ENCODE measurements around the gene ADGRA1.
"Not testable (repeated sequence)": the region's sequence is repeated elsewhere in the genome, so short reads cannot be mapped to it uniquely, and the experiment has no call there.

The ADGRA1 gene

DNA sequence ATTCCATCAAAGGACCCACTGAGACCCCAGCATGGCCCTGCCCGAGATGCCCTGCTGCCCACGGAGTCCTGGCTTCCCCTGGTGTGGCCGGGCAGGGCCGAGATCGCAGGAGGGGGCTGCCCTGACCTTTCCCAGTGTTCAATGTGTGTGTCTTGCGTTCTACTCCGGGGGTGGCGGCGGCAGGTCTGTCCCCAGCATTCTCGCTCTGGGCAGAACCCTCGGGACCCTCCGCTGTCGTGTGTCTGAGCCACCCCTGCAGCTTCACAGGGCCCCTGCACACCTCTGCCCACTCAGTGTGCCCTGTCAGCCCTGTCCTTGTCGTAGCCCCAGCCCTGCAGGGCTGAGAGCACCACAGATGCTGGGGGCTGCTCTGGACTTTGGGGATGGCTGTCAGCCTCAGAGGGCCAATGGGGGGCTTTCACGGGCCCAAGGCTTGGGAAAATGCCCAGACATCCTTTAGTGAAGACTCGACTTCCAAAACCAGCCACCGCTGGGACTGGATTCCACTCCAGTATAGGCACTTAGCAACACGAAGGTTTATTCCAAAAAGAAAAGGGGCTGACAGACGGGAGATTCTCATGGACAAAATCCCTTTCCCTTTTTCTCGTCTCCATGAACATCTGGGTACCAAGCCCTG is 42.3 kb downstream of the ADGRA1 start:
- no peaks in the 10 kb centered on the region for H3K4me1 ChIP-seq (ENCODE audit: control insufficient read depth, insufficient read depth, low read length, unreplicated experiment)
- no peak overlapping the region for H3K4me3 ChIP-seq (ENCODE audit: low read depth, low read length)
- no peaks in the 10 kb centered on the region for H3K36me3 ChIP-seq (ENCODE audit: insufficient read depth, low read length)
- no peaks in the 10 kb centered on the region for H3K79me2 ChIP-seq (ENCODE audit: control insufficient read depth, insufficient read depth, low read length, unreplicated experiment)
- no peak overlapping the region for H3K27ac ChIP-seq (ENCODE audit: low read depth, low read length)
- H2AFZ ChIP-seq (ENCODE audit: low read length, unreplicated experiment): no peak overlapping the region
- no peaks in the 10 kb centered on the region for H3K27me3 ChIP-seq (ENCODE audit: insufficient read depth, low read length)

DNA sequence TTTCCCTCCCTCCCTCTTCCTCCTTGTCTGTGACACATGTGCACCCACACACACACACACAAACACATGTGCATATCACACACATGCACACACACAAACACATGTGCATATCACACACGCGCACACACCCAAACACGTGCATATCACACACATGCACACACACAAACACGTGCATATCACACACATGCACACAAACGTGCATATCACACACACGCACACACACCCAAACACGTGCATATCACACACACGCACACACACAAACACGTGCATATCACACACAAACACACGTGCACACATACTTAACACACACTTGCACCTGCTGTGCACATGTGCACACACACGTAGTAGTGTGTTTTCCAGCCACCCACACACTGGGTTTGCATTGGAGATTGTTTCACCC is 42.9 kb downstream of the ADGRA1 start:
- no peak overlapping the region for H3K4me3 ChIP-seq (ENCODE audit: low read depth, low read length)
- no peaks in the 10 kb centered on the region for H3K79me2 ChIP-seq (ENCODE audit: control insufficient read depth, insufficient read depth, low read length, unreplicated experiment)
- H2AFZ ChIP-seq (ENCODE audit: low read length, unreplicated experiment): no peak overlapping the region
- no peaks in the 10 kb centered on the region for H3K4me1 ChIP-seq (ENCODE audit: control insufficient read depth, insufficient read depth, low read length, unreplicated experiment)
- H3K27ac ChIP-seq (ENCODE audit: low read depth, low read length): no peak overlapping the region
- no peaks in the 10 kb centered on the region for H3K36me3 ChIP-seq (ENCODE audit: insufficient read depth, low read length)
- no peaks in the 10 kb centered on the region for H3K27me3 ChIP-seq (ENCODE audit: insufficient read depth, low read length)

DNA sequence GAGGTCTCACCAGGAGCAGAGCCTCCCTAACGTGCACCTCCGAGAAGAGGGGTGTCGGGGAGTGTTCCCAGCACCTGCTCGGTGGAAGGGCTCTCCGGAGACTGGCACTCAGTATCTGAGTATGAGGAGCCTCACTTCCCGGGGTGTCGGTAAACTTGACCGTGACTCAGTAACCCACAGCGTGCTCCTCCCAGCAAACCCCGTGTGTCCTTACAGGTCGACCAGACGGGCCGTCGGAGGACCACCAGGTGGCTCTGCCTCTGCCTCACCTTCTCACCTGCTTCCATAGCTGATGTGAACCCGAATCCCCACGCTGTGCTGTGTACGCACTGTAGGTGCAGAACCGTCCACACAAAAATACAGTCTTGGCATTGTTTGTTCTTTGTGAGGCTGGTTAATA is 43.3 kb downstream of the ADGRA1 start:
- H3K27me3 ChIP-seq (ENCODE audit: insufficient read depth, low read length): no peaks in the 10 kb centered on the region
- no peak overlapping the region for H3K27ac ChIP-seq (ENCODE audit: low read depth, low read length)
- H3K36me3 ChIP-seq (ENCODE audit: insufficient read depth, low read length): no peaks in the 10 kb centered on the region
- H2AFZ ChIP-seq (ENCODE audit: low read length, unreplicated experiment): no peak overlapping the region
- no peaks in the 10 kb centered on the region for H3K4me1 ChIP-seq (ENCODE audit: control insufficient read depth, insufficient read depth, low read length, unreplicated experiment)
- no peaks in the 10 kb centered on the region for H3K79me2 ChIP-seq (ENCODE audit: control insufficient read depth, insufficient read depth, low read length, unreplicated experiment)
- H3K4me3 ChIP-seq (ENCODE audit: low read depth, low read length): no peak overlapping the region

DNA sequence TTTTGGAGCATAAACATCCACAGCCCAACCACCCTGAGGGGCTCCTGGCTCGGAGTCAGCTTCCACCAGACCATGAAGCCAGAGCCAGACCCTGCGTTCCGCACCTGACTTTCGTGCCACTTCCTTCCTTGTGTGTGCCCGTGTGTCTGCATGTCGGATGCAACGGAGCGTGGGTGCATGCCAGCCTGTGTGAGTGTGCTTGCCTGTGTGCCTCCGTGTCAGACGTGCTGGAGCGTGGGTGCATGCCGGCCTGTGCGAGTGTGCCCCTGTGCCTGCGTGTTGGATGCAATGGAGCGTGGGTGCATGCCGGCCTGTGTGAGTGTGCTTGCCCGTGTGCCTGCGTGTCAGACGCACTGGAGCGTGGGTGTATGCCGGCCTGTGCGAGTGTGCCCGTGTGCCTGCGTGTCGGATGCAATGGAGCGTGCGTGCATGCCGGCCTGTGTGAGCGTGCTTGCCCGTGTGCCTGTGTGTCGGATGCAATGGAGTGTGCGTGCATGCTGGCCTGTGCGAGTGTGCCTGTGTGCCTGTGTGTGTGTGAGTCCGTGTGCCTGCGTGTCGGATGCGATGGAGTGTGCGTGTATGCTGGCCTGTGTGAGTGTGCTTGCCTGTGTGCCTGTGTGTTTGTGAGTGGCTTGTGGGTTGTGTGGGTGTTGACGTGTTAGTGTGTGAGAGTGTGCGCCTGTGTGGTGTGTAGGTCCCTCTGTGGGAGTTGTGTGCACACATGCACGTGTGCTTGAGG is 44.2 kb downstream of the ADGRA1 start:
- Histone ChIP-seq H3K4me1 (ENCODE audit: control insufficient read depth, insufficient read depth, low read length, unreplicated experiment) (no peaks in the 10 kb centered on the region), H3K4me3 (ENCODE audit: low read depth, low read length) (no peak overlapping the region), H3K79me2 (ENCODE audit: control insufficient read depth, insufficient read depth, low read length, unreplicated experiment) (no peaks in the 10 kb centered on the region), H3K27me3 (ENCODE audit: insufficient read depth, low read length) (no peaks in the 10 kb centered on the region), H2AFZ (ENCODE audit: low read length, unreplicated experiment) (no peak overlapping the region), H3K27ac (ENCODE audit: low read depth, low read length) (no peak overlapping the region), H3K36me3 (ENCODE audit: insufficient read depth, low read length) (no peaks in the 10 kb centered on the region)

DNA sequence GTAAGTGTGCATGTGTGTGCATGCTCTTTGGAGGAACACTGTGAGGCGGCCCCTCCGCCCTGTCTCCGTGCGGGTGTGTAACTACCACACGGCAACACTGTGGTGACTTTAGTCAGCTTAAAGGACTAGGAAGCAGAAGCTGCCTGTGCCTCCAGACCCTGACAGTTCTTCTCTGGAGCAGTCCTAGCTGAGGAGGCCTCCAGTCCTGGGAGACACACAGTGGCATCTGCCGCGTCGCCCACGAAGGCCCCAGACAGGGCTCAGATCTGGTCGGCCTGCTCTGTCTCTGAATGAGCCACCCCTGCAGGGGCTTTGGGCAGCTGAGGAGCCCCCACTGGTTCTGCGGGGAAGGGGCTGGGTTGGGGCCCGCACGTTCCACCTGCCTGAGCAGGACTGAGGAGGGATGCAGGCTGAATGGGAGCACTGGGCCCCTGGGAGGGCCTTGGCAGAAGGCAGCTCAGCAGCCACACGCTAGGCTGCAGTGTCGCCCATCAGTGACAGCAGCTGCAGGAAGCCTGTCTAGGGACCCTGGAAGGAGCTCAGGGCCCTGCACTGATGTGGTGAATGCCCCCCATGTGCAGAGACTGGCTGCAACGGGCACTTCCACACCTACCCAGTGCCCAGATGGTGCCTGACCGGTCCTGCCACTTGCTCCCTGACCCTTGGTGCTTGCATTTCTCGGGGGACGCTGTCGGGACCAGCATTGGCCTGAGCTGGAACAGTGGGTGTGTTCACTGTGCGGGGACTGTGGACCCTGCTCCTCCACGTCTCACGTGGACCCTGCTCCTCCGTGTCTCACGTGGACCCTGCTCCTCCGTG is 45.0 kb downstream of the ADGRA1 start:
- Histone ChIP-seq H3K27me3 (ENCODE audit: insufficient read depth, low read length) (no peaks in the 10 kb centered on the region), H3K4me1 (ENCODE audit: control insufficient read depth, insufficient read depth, low read length, unreplicated experiment) (no peaks in the 10 kb centered on the region), H2AFZ (ENCODE audit: low read length, unreplicated experiment) (no peak overlapping the region), H3K36me3 (ENCODE audit: insufficient read depth, low read length) (no peaks in the 10 kb centered on the region), H3K27ac (ENCODE audit: low read depth, low read length) (no peak overlapping the region), H3K79me2 (ENCODE audit: control insufficient read depth, insufficient read depth, low read length, unreplicated experiment) (no peaks in the 10 kb centered on the region), H3K4me3 (ENCODE audit: low read depth, low read length) (no peak overlapping the region)

DNA sequence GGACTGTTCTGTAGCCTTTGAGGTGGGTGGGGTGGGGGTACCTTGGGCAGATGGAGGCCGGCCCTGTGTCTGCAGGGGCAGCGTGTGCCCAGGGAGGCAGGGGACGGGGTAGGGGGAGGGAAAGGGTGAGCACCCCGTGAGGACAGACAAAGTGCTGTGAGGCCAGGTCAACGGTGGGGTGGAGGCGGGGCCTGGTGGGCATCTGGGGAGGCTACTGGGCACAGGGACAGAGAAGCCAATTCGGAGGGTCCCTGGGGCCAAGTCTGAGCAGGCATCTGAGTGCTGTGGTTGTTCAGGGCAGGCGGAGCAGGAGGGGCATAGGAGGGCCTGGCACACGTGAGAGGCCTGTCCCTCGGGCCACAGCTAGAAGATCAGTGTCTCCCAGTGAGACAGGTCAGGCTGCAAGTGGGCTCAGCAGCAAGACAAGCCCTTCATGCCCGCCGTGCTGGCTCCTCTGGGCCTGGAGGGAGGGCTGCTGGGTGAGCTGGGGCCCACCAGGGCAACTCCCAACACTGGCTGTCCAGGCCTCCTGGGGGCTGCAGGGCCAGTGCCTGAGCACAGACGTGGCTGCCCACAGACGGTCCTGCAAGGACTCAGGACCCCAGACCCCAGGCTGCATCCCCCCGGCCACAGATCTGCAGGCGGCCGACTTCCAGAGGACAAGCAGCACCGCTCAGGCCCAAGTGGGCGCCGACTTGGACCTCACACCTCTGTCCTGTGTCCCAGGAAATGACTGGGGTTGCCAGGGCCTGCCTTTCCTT is 45.9 kb downstream of the ADGRA1 start:
- no peak overlapping the region for H2AFZ ChIP-seq (ENCODE audit: low read length, unreplicated experiment)

DNA sequence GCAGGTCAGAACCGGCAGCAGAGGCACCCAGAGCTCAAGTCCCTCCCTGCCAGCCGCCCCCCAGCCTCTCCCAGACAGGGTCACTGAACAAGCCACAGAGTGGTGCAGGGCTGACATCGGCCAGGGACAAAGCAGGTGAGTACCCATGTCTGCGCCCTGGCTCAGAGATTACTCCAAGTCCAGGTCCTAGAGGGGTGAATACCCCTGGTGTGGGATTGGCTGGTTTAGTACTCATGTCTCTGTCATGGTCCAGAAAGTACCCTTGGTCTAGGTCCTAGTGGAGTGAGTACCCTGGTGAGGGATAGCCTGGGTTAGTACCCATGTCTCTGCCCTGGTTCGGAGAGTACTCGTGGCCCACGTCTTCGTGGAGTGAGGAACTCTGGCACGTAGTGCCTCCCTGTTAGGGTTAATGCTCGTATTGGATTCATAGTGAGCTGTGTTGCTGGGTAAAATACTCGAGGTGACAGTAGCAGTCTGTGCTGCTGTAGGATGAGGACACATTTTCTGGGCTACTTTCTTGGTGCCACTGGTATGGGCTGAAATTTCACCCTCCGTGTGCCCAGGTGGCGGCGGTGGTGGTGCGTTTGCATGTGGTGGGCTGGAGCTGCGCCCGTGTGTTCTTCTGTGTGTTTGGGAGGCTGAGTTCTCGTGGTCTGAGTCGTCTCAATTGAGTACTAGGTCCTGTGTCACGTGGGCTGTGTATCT is 46.8 kb downstream of the ADGRA1 start:
- H3K36me3 ChIP-seq (ENCODE audit: insufficient read depth, low read length): no peaks in the 10 kb centered on the region
- no peak overlapping the region for H3K27ac ChIP-seq (ENCODE audit: low read depth, low read length)
- no peak overlapping the region for H3K4me3 ChIP-seq (ENCODE audit: low read depth, low read length)
- H3K4me1 ChIP-seq (ENCODE audit: control insufficient read depth, insufficient read depth, low read length, unreplicated experiment): no peaks in the 10 kb centered on the region
- H3K79me2 ChIP-seq (ENCODE audit: control insufficient read depth, insufficient read depth, low read length, unreplicated experiment): no peaks in the 10 kb centered on the region
- H2AFZ ChIP-seq (ENCODE audit: low read length, unreplicated experiment): no peak overlapping the region
- no peaks in the 10 kb centered on the region for H3K27me3 ChIP-seq (ENCODE audit: insufficient read depth, low read length)

More for the DNA sequence above, 45.9 kb downstream of the ADGRA1 start:
- Histone ChIP-seq H3K27me3 (ENCODE audit: insufficient read depth, low read length) (no peaks in the 10 kb centered on the region), H3K79me2 (ENCODE audit: control insufficient read depth, insufficient read depth, low read length, unreplicated experiment) (no peaks in the 10 kb centered on the region), H3K4me3 (ENCODE audit: low read depth, low read length) (no peak overlapping the region), H3K36me3 (ENCODE audit: insufficient read depth, low read length) (no peaks in the 10 kb centered on the region), H3K27ac (ENCODE audit: low read depth, low read length) (no peak overlapping the region), H3K4me1 (ENCODE audit: control insufficient read depth, insufficient read depth, low read length, unreplicated experiment) (no peaks in the 10 kb centered on the region)

DNA sequence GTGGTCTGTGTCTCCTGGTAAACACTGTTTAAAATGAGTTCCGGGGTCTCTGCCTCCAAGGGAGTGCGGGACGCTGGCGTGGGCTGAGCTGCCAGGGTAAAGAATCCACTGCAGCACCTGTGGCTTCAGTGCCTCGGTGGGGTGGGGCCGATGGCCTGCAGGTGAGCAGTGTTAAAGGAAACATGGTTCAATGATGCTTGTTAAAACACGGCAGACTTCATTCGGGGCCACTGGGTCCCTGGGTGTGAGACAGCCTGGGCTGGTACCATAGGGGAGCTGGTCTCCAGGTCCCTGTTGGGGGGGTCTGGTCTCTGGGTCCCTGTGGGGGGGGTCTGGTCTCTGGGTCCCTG is 47.4 kb downstream of the ADGRA1 start:
- Histone ChIP-seq H3K4me1 (ENCODE audit: control insufficient read depth, insufficient read depth, low read length, unreplicated experiment) (no peaks in the 10 kb centered on the region), H3K36me3 (ENCODE audit: insufficient read depth, low read length) (no peaks in the 10 kb centered on the region), H3K4me3 (ENCODE audit: low read depth, low read length) (no peak overlapping the region), H3K79me2 (ENCODE audit: control insufficient read depth, insufficient read depth, low read length, unreplicated experiment) (no peaks in the 10 kb centered on the region), H3K27ac (ENCODE audit: low read depth, low read length) (no peak overlapping the region), H2AFZ (ENCODE audit: low read length, unreplicated experiment) (no peak overlapping the region), H3K27me3 (ENCODE audit: insufficient read depth, low read length) (no peaks in the 10 kb centered on the region)

DNA sequence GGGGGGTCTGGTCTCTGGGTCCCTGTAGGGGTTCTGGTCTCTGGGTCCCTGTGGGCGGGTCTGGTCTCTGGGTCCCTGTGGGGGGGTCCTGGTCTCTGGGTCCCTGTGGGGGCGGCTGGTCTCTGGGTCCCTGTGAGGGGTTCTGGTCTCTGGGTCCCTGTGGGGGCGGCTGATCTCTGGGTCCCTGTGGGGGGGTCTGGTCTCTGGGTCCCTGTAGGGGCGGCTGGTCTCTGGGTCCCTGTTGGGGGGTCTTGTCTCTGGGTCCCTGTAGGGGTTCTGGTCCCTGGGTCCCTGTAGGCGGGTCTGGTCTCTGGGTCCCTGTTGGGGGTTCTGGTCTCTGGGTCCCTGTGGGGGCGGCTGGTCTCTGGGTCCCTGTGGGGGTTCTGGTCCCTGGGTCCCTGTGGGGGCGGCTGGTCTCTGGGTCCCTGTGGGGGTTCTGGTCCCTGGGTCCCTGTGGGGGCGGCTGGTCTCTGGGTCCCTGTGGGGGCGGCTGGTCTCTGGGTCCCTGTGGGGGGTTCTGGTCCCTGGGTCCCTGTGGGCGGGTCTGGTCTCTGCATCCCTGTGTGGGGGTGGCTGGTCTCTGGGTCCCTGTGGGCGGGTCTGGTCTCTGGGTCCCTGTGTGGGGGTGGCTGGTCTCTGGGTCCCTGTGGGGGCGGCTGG is 49.9 kb downstream of the ADGRA1 start:
- not testable (repeated sequence) for H3K27ac ChIP-seq (ENCODE audit: low read depth, low read length); H3K4me1 ChIP-seq (ENCODE audit: control insufficient read depth, insufficient read depth, low read length, unreplicated experiment); H3K27me3 ChIP-seq (ENCODE audit: insufficient read depth, low read length); H3K36me3 ChIP-seq (ENCODE audit: insufficient read depth, low read length); H2AFZ ChIP-seq (ENCODE audit: low read length, unreplicated experiment); H3K79me2 ChIP-seq (ENCODE audit: control insufficient read depth, insufficient read depth, low read length, unreplicated experiment); H3K4me3 ChIP-seq (ENCODE audit: low read depth, low read length)
